K562 (cell line): Measurements from ENCODE around the gene COPRS. TPM values are rescaled to one million over a fixed set of nuclear protein-coding genes. Genes with fewer than 3 reads are reported as not detected.

Experiments
- ATAC-seq: fragments of 200-7000 bp; cut with Tn5 transposase; 3 replicates; pipeline ENCODE4 v1.9.1; 2020; ENCODE audit warnings: moderate library complexity
- BruUV-seq: library from RNA; stranded (reverse); fragments of 400-500 nt; replicated peaks from 2 replicates; lab custom pipeline; 2021; lab: Mats Ljungman, UMichigan
- CTCF ChIA-PET: fragments of 300-600 bp; formaldehyde crosslinking; extraction: SDS; loops from one replicate; lab custom pipeline; 2021; ENCODE audit warnings: low intra/inter-chr PET ratio; lab: Yijun Ruan, JAX
- POLR2A ChIA-PET: fragments of 300-600, 350-650 bp; sonication (Branson Sonifier 250); formaldehyde crosslinking; extraction: SDS; loops from one replicate; lab custom pipeline; 2021; ENCODE audit warnings: antibody characterized with exemption, inconsistent platforms; lab: Yijun Ruan, JAX
- DNase-seq, 4 experiments: peaks; one replicate each; pipeline versions ENCODE4 v3.0.0 to v3.0.0-alpha.2; 2011 to 2018; ENCODE audit warnings: low spot score in 3 of 4, mixed read lengths in 3 of 4; ENCODE audit errors: extremely low read depth in 1 of 4
- FAIRE-seq: peaks from 2 replicates; lab custom pipeline; 2011; peaks lifted over from hg19 to GRCh38; lab: Jason Lieb, UNC
- H2AFZ ChIP-seq: 2 replicates; pipeline ENCODE4 v1.6.0; 2011; ENCODE audit warnings: low read depth, low read length, control low read depth, inconsistent platforms
- H3K27ac ChIP-seq: fragments of 200-600 bp; 3 replicates; pipeline ENCODE4 v1.8.0; 2011; ENCODE audit warnings: low read depth, mild to moderate bottlenecking, control low read depth, inconsistent platforms, low read length, moderate library complexity, mixed read lengths; ENCODE audit errors: extremely low read depth
- H3K27me3 ChIP-seq, 2 experiments: fragments of 300-600 bp in 1 of 2; 2 replicates in 1 of 2; 3 replicates in 1 of 2; pipeline versions ENCODE4 v1.6.0 to v1.8.0; 2011; ENCODE audit warnings: inconsistent platforms in 2 of 2, low read length in 2 of 2, mild to moderate bottlenecking in 1 of 2, mixed read lengths in 1 of 2, moderate library complexity in 1 of 2; ENCODE audit not compliant: control insufficient read depth in 2 of 2, insufficient read depth in 2 of 2
- H3K36me3 ChIP-seq: fragments of 300-600 bp; 3 replicates; pipeline ENCODE4 v1.8.0; 2011; ENCODE audit warnings: mild to moderate bottlenecking, low read length, inconsistent platforms; ENCODE audit not compliant: control insufficient read depth, insufficient read depth
- H3K4me1 ChIP-seq, 2 experiments: fragments of 200-600 bp in 1 of 2; replicated peaks in 1 of 2; 2 replicates in 1 of 2; 3 replicates in 1 of 2; pipeline versions ENCODE4 v1.5.1 to v1.8.0; 2011; ENCODE audit warnings: inconsistent platforms in 2 of 2, low read length in 2 of 2, mild to moderate bottlenecking in 1 of 2, mixed read lengths in 1 of 2, moderate library complexity in 1 of 2; ENCODE audit not compliant: control insufficient read depth in 2 of 2, insufficient read depth in 2 of 2
- H3K4me2 ChIP-seq: 2 replicates; pipeline ENCODE4 v1.6.1; 2011; ENCODE audit warnings: low read length, control low read depth, inconsistent platforms, mixed read lengths; ENCODE audit not compliant: insufficient read depth
- H3K4me3 ChIP-seq: fragments of 200-600 bp; sonication (generic), shearing (Covaris generic); 2 replicates; pipeline ENCODE4 v1.5.1; 2016; ENCODE audit warnings: control low read depth, inconsistent platforms
- H3K79me2 ChIP-seq: fragments of 200-600 bp; 3 replicates; pipeline ENCODE4 v1.8.0; 2011; ENCODE audit warnings: low read length, inconsistent platforms; ENCODE audit not compliant: control insufficient read depth, insufficient read depth
- H3K9ac ChIP-seq, 2 experiments: 2 replicates each; pipeline versions ENCODE4 v1.6.0 to v1.6.1; 2011; ENCODE audit warnings: low read depth in 2 of 2, low read length in 2 of 2, control low read depth in 1 of 2, inconsistent platforms in 1 of 2, mild to moderate bottlenecking in 1 of 2, mixed read lengths in 1 of 2; ENCODE audit not compliant: insufficient read depth in 1 of 2
- H3K9me1 ChIP-seq: one replicate; pipeline ENCODE4 v1.6.0; 2011; ENCODE audit warnings: inconsistent platforms, mild to moderate bottlenecking, low read length, moderate library complexity; ENCODE audit not compliant: control insufficient read depth, insufficient read depth
- H3K9me3 ChIP-seq: replicated peaks from 2 replicates; pipeline ENCODE4 v1.5.1; 2011; ENCODE audit warnings: low read depth, low read length, inconsistent platforms; ENCODE audit not compliant: control insufficient read depth, insufficient read depth
- H4K20me1 ChIP-seq: replicated peaks from 2 replicates; pipeline ENCODE4 v1.6.1; 2011; ENCODE audit warnings: low read length, inconsistent platforms, mixed read lengths; ENCODE audit not compliant: control insufficient read depth, insufficient read depth
- CTBP1 ChIP-seq: fragments of 450-650 bp; IDR thresholded peaks from 2 replicates; pipeline ENCODE4 v1.6.1; 2016; ENCODE audit warnings: borderline replicate concordance
- FOS ChIP-seq: IDR thresholded peaks from 3 replicates; pipeline ENCODE4 v1.6.1; 2011; ENCODE audit not compliant: insufficient read length; ENCODE audit errors: extremely low read depth
- HCFC1 ChIP-seq: IDR thresholded peaks from 2 replicates; pipeline ENCODE4 v1.6.1; 2012; ENCODE audit warnings: low read depth, low read length, improper control_type of control experiment
- NR2C1 ChIP-seq, 2 experiments: fragments of 450-650 bp; IDR thresholded peaks; 2 replicates each; pipeline ENCODE4 v1.6.1; 2017; ENCODE audit warnings: mild to moderate bottlenecking in 2 of 2, antibody characterized with exemption in 1 of 2, inconsistent platforms in 1 of 2, missing compliant biosample characterization in 1 of 2, missing genetic modification characterization in 1 of 2
- NR2C2 ChIP-seq, 2 experiments: fragments of 200-800 bp in 1 of 2; sonication (Bioruptor generic) in 1 of 2; sonication (generic) in 1 of 2; formaldehyde crosslinking in 1 of 2; IDR thresholded peaks; 2 replicates each; pipeline versions ENCODE4 v1.6.1 to v1.8.0; 2016 to 2022; ENCODE audit warnings: mild to moderate bottlenecking in 1 of 2, missing compliant biosample characterization in 1 of 2, missing genetic modification characterization in 1 of 2, missing genetic modification reagents in 1 of 2
- RCOR1 ChIP-seq, 2 experiments: IDR thresholded peaks; 2 replicates each; pipeline ENCODE4 v1.6.1; 2012; ENCODE audit warnings: low read depth in 2 of 2, low read length in 2 of 2, borderline replicate concordance in 1 of 2, improper control_type of control experiment in 1 of 2
- SPI1 ChIP-seq: IDR thresholded peaks from 2 replicates; pipeline ENCODE4 v1.6.1; 2011; ENCODE audit warnings: low read depth, low read length, control low read depth, borderline replicate concordance
- WGBS: fragments of 100-300 bp; shearing (Covaris generic); methylation state at CpG from one replicate; pipeline ENCODE4 v1.1.6; 2016; ENCODE audit warnings: low coverage, mixed read lengths; ENCODE audit not compliant: insufficient coverage; ENCODE audit errors: missing lambda C conversion rate; 5-methylcytosine and 5-hydroxymethylcytosine counted together
- in situ Hi-C: fragments of 300-500 bp; cut with MboI; formaldehyde crosslinking; loops from 4 replicates; pipeline ENCODE4 v1.15.0; 2018; ENCODE audit warnings: inconsistent platforms, mixed read lengths
- intact Hi-C: fragments of 100-400 bp; cut with micrococcal nuclease; formaldehyde crosslinking; loops from 2 replicates; pipeline ENCODE4 v1.14.2; 2022
- polyA plus RNA-seq, 8 experiments: library from polyadenylated mRNA; depleted of rRNA in 4 of 8; stranded (reverse) in 5 of 8; unstranded in 3 of 8; fragments of >200 nt; fragmentation: Nextera tagmentation in 2 of 8; fragmentation: Illumina TruSeq in 1 of 8; extraction: Ambion mirVana in 2 of 8; extraction: Trizol in 1 of 8; gene quantifications; 2 replicates each; pipeline versions ENCODE4 v1.2.1 to v1.2.3, GENCODE V29; 2011 to 2014; ENCODE audit warnings: inconsistent platforms in 1 of 8, missing spikeins in 1 of 8
- total RNA-seq, 7 experiments: library from RNA; depleted of rRNA in 6 of 7; stranded (reverse); fragments of >200 nt in 6 of 7; fragmentation: Illumina TruSeq in 2 of 7; extraction: Trizol in 2 of 7; gene quantifications; 2 replicates each; pipeline versions ENCODE4 v1.2.1 to v1.2.3, GENCODE V29; 2011 to 2021; ENCODE audit warnings: low replicate concordance in 1 of 7
- TF ChIP-seq, protein P1 (sequence below), 2 experiments: fragments of 450-650 bp; IDR thresholded peaks; 2 replicates each; pipeline ENCODE4 v1.6.1; 2018; ENCODE audit warnings: mild to moderate bottlenecking in 2 of 2, low read depth in 1 of 2; ENCODE audit not compliant: partially characterized antibody in 2 of 2
- TF ChIP-seq, protein P2 (sequence below): sonication (generic); formaldehyde crosslinking; IDR thresholded peaks from 2 replicates; pipeline ENCODE4 v1.8.0; 2022; ENCODE audit warnings: mild to moderate bottlenecking, missing genetic modification reagents
- TF ChIP-seq, protein P3 (sequence below): sonication (generic); formaldehyde crosslinking; IDR thresholded peaks from 2 replicates; pipeline ENCODE4 v1.9.0; 2022; ENCODE audit warnings: mild to moderate bottlenecking, missing genetic modification reagents

COPRS gene
- total and polyA plus RNA-seq, 9 of the 15 experiments (the other 6 are each of a cell fraction or from before 2014, with no cell fraction given): 11.9 to 102 (median 60.5) TPM

DNA sequence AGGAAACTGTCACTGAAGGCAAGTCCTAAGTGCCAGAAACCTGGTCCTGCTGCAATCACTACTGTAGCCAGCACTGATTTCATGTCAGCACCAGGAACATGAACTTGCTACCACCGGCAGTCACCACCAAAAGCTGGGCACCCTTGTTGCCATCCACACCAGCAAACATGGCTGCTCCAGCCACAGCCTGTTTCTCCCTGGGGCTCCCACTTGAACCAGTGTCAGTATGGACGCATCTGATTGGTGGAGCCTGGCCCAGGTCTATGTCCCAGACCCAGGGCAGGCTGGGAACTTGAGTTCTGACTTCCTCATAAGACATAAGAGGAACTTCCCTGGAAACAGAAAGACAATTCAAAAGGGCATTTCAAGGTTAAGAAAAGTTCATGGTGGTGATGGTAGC lies 56.5 kb downstream of the COPRS start:
- BruUV-seq: no TSS peak
- H3K4me2 ChIP-seq: peak overlapping the region; percentile 6; the same call in 1 of the 2 replicates
- WGBS: 3% methylated on average over 2 of the region's 2 CpGs
- DNase-seq (peak; percentile 28 to 68 (median 49)), ATAC-seq (peak; percentile 78), FAIRE-seq (peak; percentile 57)
- H3K9me3 ChIP-seq: no peaks in the 10 kb centered on the region; the same call in 1 of the 2 replicates
- H3K79me2 ChIP-seq: no peaks in the 10 kb centered on the region
- peak overlapping the region; percentile 51 for H2AFZ ChIP-seq
- peaks cover 3 to 4% of the 10 kb centered on the region in 2 experiments; a peak in 2 of 5 replicates for H3K4me1 ChIP-seq
- intact Hi-C loops (no loop called here), in situ Hi-C loops (no loop called here)
- no peak overlapping the region for H3K27ac ChIP-seq
- ChIA-PET POLR2A (no interaction called here), CTCF (no interaction called here)
- no peaks in the 10 kb centered on the region for H3K9me1 ChIP-seq
- no peaks in the 10 kb centered on the region for H4K20me1 ChIP-seq
- no peaks in the 10 kb centered on the region for H3K36me3 ChIP-seq
- no peak overlapping the region for H3K9ac ChIP-seq
- peaks cover 4 to 11% of the 10 kb centered on the region in 2 experiments; a peak in 4 of 5 replicates for H3K27me3 ChIP-seq
- no peak overlapping the region for H3K4me3 ChIP-seq
- peak in 1 of 2 experiments; percentile 66; a peak in 2 of 4 replicates for TF ChIP-seq RCOR1 (IDR thresholded peaks at IDR 0.05; ENCODE audit: borderline replicate concordance in 1 of 2, low read depth in 2 of 2, low read length in 2 of 2)
- TF ChIP-seq NR2C2 (CRISPR knock-in tag; IDR thresholded peaks at IDR 0.05): no peak
- TF ChIP-seq NR2C2 (tag; IDR thresholded peaks at IDR 0.05): peak; percentile 56
- TF ChIP-seq HCFC1: peak; percentile 76
- TF ChIP-seq, protein P1, sequence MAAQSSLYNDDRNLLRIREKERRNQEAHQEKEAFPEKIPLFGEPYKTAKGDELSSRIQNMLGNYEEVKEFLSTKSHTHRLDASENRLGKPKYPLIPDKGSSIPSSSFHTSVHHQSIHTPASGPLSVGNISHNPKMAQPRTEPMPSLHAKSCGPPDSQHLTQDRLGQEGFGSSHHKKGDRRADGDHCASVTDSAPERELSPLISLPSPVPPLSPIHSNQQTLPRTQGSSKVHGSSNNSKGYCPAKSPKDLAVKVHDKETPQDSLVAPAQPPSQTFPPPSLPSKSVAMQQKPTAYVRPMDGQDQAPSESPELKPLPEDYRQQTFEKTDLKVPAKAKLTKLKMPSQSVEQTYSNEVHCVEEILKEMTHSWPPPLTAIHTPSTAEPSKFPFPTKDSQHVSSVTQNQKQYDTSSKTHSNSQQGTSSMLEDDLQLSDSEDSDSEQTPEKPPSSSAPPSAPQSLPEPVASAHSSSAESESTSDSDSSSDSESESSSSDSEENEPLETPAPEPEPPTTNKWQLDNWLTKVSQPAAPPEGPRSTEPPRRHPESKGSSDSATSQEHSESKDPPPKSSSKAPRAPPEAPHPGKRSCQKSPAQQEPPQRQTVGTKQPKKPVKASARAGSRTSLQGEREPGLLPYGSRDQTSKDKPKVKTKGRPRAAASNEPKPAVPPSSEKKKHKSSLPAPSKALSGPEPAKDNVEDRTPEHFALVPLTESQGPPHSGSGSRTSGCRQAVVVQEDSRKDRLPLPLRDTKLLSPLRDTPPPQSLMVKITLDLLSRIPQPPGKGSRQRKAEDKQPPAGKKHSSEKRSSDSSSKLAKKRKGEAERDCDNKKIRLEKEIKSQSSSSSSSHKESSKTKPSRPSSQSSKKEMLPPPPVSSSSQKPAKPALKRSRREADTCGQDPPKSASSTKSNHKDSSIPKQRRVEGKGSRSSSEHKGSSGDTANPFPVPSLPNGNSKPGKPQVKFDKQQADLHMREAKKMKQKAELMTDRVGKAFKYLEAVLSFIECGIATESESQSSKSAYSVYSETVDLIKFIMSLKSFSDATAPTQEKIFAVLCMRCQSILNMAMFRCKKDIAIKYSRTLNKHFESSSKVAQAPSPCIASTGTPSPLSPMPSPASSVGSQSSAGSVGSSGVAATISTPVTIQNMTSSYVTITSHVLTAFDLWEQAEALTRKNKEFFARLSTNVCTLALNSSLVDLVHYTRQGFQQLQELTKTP (IDR thresholded peaks at IDR 0.05; ENCODE audit: low read depth in 1 of 2, partially characterized antibody in 2 of 2): peak in 1 of 2 experiments; percentile 33
- peak; percentile 55 for TF ChIP-seq FOS
- 0 out of 2 replicates have a peak, but pooled peaks have one; percentile 38 for TF ChIP-seq CTBP1
- 0 out of 2 replicates have a peak, but pooled peaks have one; percentile 32 for TF ChIP-seq NR2C1 (IDR thresholded peaks at IDR 0.05)
- TF ChIP-seq NR2C1 (tag; IDR thresholded peaks at IDR 0.05): peak; percentile 44; the same call in 1 of the 2 replicates
- TF ChIP-seq, protein P2, sequence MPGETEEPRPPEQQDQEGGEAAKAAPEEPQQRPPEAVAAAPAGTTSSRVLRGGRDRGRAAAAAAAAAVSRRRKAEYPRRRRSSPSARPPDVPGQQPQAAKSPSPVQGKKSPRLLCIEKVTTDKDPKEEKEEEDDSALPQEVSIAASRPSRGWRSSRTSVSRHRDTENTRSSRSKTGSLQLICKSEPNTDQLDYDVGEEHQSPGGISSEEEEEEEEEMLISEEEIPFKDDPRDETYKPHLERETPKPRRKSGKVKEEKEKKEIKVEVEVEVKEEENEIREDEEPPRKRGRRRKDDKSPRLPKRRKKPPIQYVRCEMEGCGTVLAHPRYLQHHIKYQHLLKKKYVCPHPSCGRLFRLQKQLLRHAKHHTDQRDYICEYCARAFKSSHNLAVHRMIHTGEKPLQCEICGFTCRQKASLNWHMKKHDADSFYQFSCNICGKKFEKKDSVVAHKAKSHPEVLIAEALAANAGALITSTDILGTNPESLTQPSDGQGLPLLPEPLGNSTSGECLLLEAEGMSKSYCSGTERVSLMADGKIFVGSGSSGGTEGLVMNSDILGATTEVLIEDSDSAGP: no peak
- peak; percentile 65; the same call in 1 of the 2 replicates for TF ChIP-seq SPI1
- TF ChIP-seq, protein P3, sequence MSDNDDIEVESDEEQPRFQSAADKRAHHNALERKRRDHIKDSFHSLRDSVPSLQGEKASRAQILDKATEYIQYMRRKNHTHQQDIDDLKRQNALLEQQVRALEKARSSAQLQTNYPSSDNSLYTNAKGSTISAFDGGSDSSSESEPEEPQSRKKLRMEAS: no peak
